Measurements from ENCODE around the gene TSKU. TPM values are rescaled to one million over a fixed set of nuclear protein-coding genes. Genes with fewer than 3 reads are reported as not detected.

Gene TSKU
- total RNA-seq, 1 donor from 2014 or later, result 84.0 TPM

- peaks cover 66% of the 10 kb centered on the region for H3K4me1 Mint-ChIP-seq (ENCODE audit: unreplicated experiment)
- H3K27me3 Mint-ChIP-seq (ENCODE audit: unreplicated experiment), result no peaks in the 10 kb centered on the region
- H3K27ac Mint-ChIP-seq (ENCODE audit: unreplicated experiment), result peak overlapping the region; percentile 95
- H3K9me3 Mint-ChIP-seq (ENCODE audit: unreplicated experiment), result peaks cover 8% of the 10 kb centered on the region
- H3K4me3 Mint-ChIP-seq (ENCODE audit: unreplicated experiment), result no peak overlapping the region
- H3K36me3 Mint-ChIP-seq (ENCODE audit: unreplicated experiment), result peaks cover 3% of the 10 kb centered on the region
- TF ChIP-seq CTCF (IDR thresholded peaks at IDR 0.05), result no peak
- DNase-seq (ENCODE audit: extremely low spot score, unreplicated experiment), result no peak
Observed at GRCh38 chr11:76771446-76772099, 11.6 kb upstream of the TSKU start.

- Mint-ChIP-seq H3K9me3 (ENCODE audit: unreplicated experiment) (peaks cover 14% of the 10 kb centered on the region), H3K36me3 (ENCODE audit: unreplicated experiment) (peaks cover 3% of the 10 kb centered on the region), H3K4me1 (ENCODE audit: unreplicated experiment) (peaks cover 64% of the 10 kb centered on the region), H3K27me3 (ENCODE audit: unreplicated experiment) (no peaks in the 10 kb centered on the region), H3K4me3 (ENCODE audit: unreplicated experiment) (no peak overlapping the region), H3K27ac (ENCODE audit: unreplicated experiment) (peak overlapping the region; percentile 52)
- no peak for DNase-seq (ENCODE audit: extremely low spot score, unreplicated experiment)
- TF ChIP-seq CTCF (IDR thresholded peaks at IDR 0.05), result no peak
Observed at GRCh38 chr11:76772100-76772782, 10.9 kb upstream of the TSKU start.

- DNase-seq (ENCODE audit: extremely low spot score, unreplicated experiment), result no peak
- Mint-ChIP-seq H3K27me3 (ENCODE audit: unreplicated experiment) (no peaks in the 10 kb centered on the region), H3K4me1 (ENCODE audit: unreplicated experiment) (peaks cover 59% of the 10 kb centered on the region)
Observed at GRCh38 chr11:76772783-76773106, 10.4 kb upstream of the TSKU start.

GRCh38 chr11:76773921-76774361 is 9.2 kb upstream of the TSKU start:
- peaks cover 14% of the 10 kb centered on the region for H3K9me3 Mint-ChIP-seq (ENCODE audit: unreplicated experiment)
- no peak overlapping the region for H3K27ac Mint-ChIP-seq (ENCODE audit: unreplicated experiment)
- no peak overlapping the region for H3K4me3 Mint-ChIP-seq (ENCODE audit: unreplicated experiment)
- TF ChIP-seq CTCF (IDR thresholded peaks at IDR 0.05), result no peak
- peaks cover 8% of the 10 kb centered on the region for H3K36me3 Mint-ChIP-seq (ENCODE audit: unreplicated experiment)
- DNase-seq (ENCODE audit: extremely low spot score, unreplicated experiment), result no peak
- no peaks in the 10 kb centered on the region for H3K27me3 Mint-ChIP-seq (ENCODE audit: unreplicated experiment)
- H3K4me1 Mint-ChIP-seq (ENCODE audit: unreplicated experiment), result peaks cover 47% of the 10 kb centered on the region

More at GRCh38 chr11:76772783-76773106, 10.4 kb upstream of the TSKU start:
- TF ChIP-seq CTCF (IDR thresholded peaks at IDR 0.05), result no peak
- no peak overlapping the region for H3K4me3 Mint-ChIP-seq (ENCODE audit: unreplicated experiment)
- peaks cover 3% of the 10 kb centered on the region for H3K36me3 Mint-ChIP-seq (ENCODE audit: unreplicated experiment)
- H3K9me3 Mint-ChIP-seq (ENCODE audit: unreplicated experiment), result peaks cover 14% of the 10 kb centered on the region
- no peak overlapping the region for H3K27ac Mint-ChIP-seq (ENCODE audit: unreplicated experiment)

- TF ChIP-seq CTCF (IDR thresholded peaks at IDR 0.05), result no peak
- Mint-ChIP-seq H3K27ac (ENCODE audit: unreplicated experiment) (no peak overlapping the region), H3K4me3 (ENCODE audit: unreplicated experiment) (no peak overlapping the region), H3K4me1 (ENCODE audit: unreplicated experiment) (peaks cover 37% of the 10 kb centered on the region), H3K27me3 (ENCODE audit: unreplicated experiment) (no peaks in the 10 kb centered on the region), H3K36me3 (ENCODE audit: unreplicated experiment) (peaks cover 8% of the 10 kb centered on the region), H3K9me3 (ENCODE audit: unreplicated experiment) (peaks cover 14% of the 10 kb centered on the region)
- no peak for DNase-seq (ENCODE audit: extremely low spot score, unreplicated experiment)
Observed at GRCh38 chr11:76776472-76776871, 6.7 kb upstream of the TSKU start.

Measured in osteocyte (in vitro differentiated cells).